ENCODE results near the gene SHISAL2B.

Gene SHISAL2B

GRCh38 chr5:64667068-64667467 is 23.2 kb upstream of the SHISAL2B start:
- Histone ChIP-seq H2AFZ (ENCODE audit: low read length) (no peak overlapping the region), H3K9me2 (replicated peaks; ENCODE audit: insufficient read depth, low read length) (no peaks in the 10 kb centered on the region), H3K27ac (ENCODE audit: low read length) (no peak overlapping the region), H4K20me1 (ENCODE audit: insufficient read depth, low read length) (no peaks in the 10 kb centered on the region), H3K9me3 (replicated peaks; ENCODE audit: insufficient read depth, low read length) (no peaks in the 10 kb centered on the region), H3K9ac (ENCODE audit: low read length) (no peak overlapping the region), H3K4me1 (ENCODE audit: low read length) (no peaks in the 10 kb centered on the region), H3K4me2 (ENCODE audit: low read depth, low read length) (no peak overlapping the region), H3K79me2 (ENCODE audit: low read length) (no peaks in the 10 kb centered on the region), H3K4me3 (ENCODE audit: low read length) (no peak overlapping the region), H3F3A (ENCODE audit: insufficient read depth, low read length) (no peaks in the 10 kb centered on the region), H3K27me3 (replicated peaks; ENCODE audit: insufficient read depth, low read length) (no peaks in the 10 kb centered on the region), H3K36me3 (replicated peaks; ENCODE audit: insufficient read depth, low read length) (no peaks in the 10 kb centered on the region)
- no peak for DNase-seq
- no peak for TF ChIP-seq EZH2phosphoT487 (IDR thresholded peaks at IDR 0.05; ENCODE audit: low read length)
- no peak for TF ChIP-seq CTCF (IDR thresholded peaks at IDR 0.05; ENCODE audit: low read length)
- TF ChIP-seq EZH2 (optimal IDR thresholded peaks at IDR 0.05; ENCODE audit: low read depth, low read length): no peak

GRCh38 chr5:64670277-64670676 is 20.0 kb upstream of the SHISAL2B start:
- Histone ChIP-seq H3K27ac (ENCODE audit: low read length) (no peak overlapping the region), H3K9me2 (replicated peaks; ENCODE audit: insufficient read depth, low read length) (no peaks in the 10 kb centered on the region), H3K79me2 (ENCODE audit: low read length) (no peaks in the 10 kb centered on the region), H3K4me1 (ENCODE audit: low read length) (no peaks in the 10 kb centered on the region), H4K20me1 (ENCODE audit: insufficient read depth, low read length) (no peaks in the 10 kb centered on the region), H3K36me3 (replicated peaks; ENCODE audit: insufficient read depth, low read length) (no peaks in the 10 kb centered on the region), H2AFZ (ENCODE audit: low read length) (no peak overlapping the region), H3K9ac (ENCODE audit: low read length) (no peak overlapping the region), H3F3A (ENCODE audit: insufficient read depth, low read length) (no peaks in the 10 kb centered on the region), H3K4me2 (ENCODE audit: low read depth, low read length) (no peak overlapping the region), H3K4me3 (ENCODE audit: low read length) (no peak overlapping the region), H3K9me3 (replicated peaks; ENCODE audit: insufficient read depth, low read length) (no peaks in the 10 kb centered on the region), H3K27me3 (replicated peaks; ENCODE audit: insufficient read depth, low read length) (no peaks in the 10 kb centered on the region)
- DNase-seq: no peak
- TF ChIP-seq CTCF (IDR thresholded peaks at IDR 0.05; ENCODE audit: low read length) (no peak), EZH2 (optimal IDR thresholded peaks at IDR 0.05; ENCODE audit: low read depth, low read length) (no peak), EZH2phosphoT487 (IDR thresholded peaks at IDR 0.05; ENCODE audit: low read length) (no peak)

- TF ChIP-seq EZH2phosphoT487 (IDR thresholded peaks at IDR 0.05; ENCODE audit: low read length) (no peak), EZH2 (optimal IDR thresholded peaks at IDR 0.05; ENCODE audit: low read depth, low read length) (no peak), CTCF (IDR thresholded peaks at IDR 0.05; ENCODE audit: low read length) (no peak)
- Histone ChIP-seq H3K27ac (ENCODE audit: low read length) (no peak overlapping the region), H3K9ac (ENCODE audit: low read length) (no peak overlapping the region), H3K9me3 (replicated peaks; ENCODE audit: insufficient read depth, low read length) (no peaks in the 10 kb centered on the region), H3K36me3 (replicated peaks; ENCODE audit: insufficient read depth, low read length) (no peaks in the 10 kb centered on the region), H2AFZ (ENCODE audit: low read length) (no peak overlapping the region), H4K20me1 (ENCODE audit: insufficient read depth, low read length) (no peaks in the 10 kb centered on the region), H3K4me2 (ENCODE audit: low read depth, low read length) (no peak overlapping the region), H3K9me2 (replicated peaks; ENCODE audit: insufficient read depth, low read length) (no peaks in the 10 kb centered on the region), H3K4me3 (ENCODE audit: low read length) (no peak overlapping the region), H3K79me2 (ENCODE audit: low read length) (no peaks in the 10 kb centered on the region), H3F3A (ENCODE audit: insufficient read depth, low read length) (no peaks in the 10 kb centered on the region), H3K27me3 (replicated peaks; ENCODE audit: insufficient read depth, low read length) (no peaks in the 10 kb centered on the region), H3K4me1 (ENCODE audit: low read length) (no peaks in the 10 kb centered on the region)
- no peak for DNase-seq
Observed at GRCh38 chr5:64671678-64672077, 18.6 kb upstream of the SHISAL2B start.

Measured in MM.1S (cell line).